Panc1 (cell line): ENCODE data around the gene CCDC12. TPM values are rescaled to one million over a fixed set of nuclear protein-coding genes. Genes with fewer than 3 reads are reported as not detected.

Source experiments
- ATAC-seq: fragments of 200-7000 bp; cut with Tn5 transposase; 2 replicates; pipeline ENCODE4 v1.9.1; 2020; ENCODE audit warnings: mild to moderate bottlenecking, moderate library complexity
- BruUV-seq: library from RNA; stranded (reverse); fragments of 400-500 nt; replicated peaks from 2 replicates; lab custom pipeline; 2021; lab: Mats Ljungman, UMichigan
- CTCF ChIA-PET: fragments of 300-600 bp; sonication (Branson Sonifier 250); formaldehyde crosslinking; loops from one replicate; lab custom pipeline; 2022; ENCODE audit warnings: antibody characterized with exemption; lab: Charles Lee
- POLR2A ChIA-PET: fragments of 300-600 bp; sonication (Branson Sonifier 250); formaldehyde crosslinking; loops from one replicate; lab custom pipeline; 2022; ENCODE audit warnings: antibody characterized with exemption; lab: Charles Lee
- DNase-seq: peaks from one replicate; pipeline ENCODE4 v3.0.0-alpha.2; 2010; ENCODE audit warnings: low read depth, low spot score
- H3K27ac ChIP-seq: 2 replicates; pipeline ENCODE4 v1.5.1; 2011; ENCODE audit warnings: mild to moderate bottlenecking, low read length, inconsistent platforms
- H3K27me3 ChIP-seq: fragments of 200-500 bp; sonication (Bioruptor generic); 2 replicates; pipeline ENCODE4 v1.6.0; 2014; ENCODE audit warnings: low read length, inconsistent platforms; ENCODE audit not compliant: control insufficient read depth, insufficient read depth
- H3K36me3 ChIP-seq: fragments of 200-500 bp; sonication (Bioruptor generic); 2 replicates; pipeline ENCODE4 v1.5.1; 2014; ENCODE audit warnings: inconsistent platforms, mild to moderate bottlenecking, low read length, moderate library complexity; ENCODE audit not compliant: control insufficient read depth, insufficient read depth
- H3K4me1 ChIP-seq: 2 replicates; pipeline ENCODE4 v1.5.1; 2011; ENCODE audit warnings: inconsistent platforms, mild to moderate bottlenecking, low read length, moderate library complexity; ENCODE audit not compliant: control insufficient read depth, insufficient read depth
- H3K4me3 ChIP-seq, 2 experiments: 2 replicates each; pipeline ENCODE4 v1.5.1; 2011 to 2012; ENCODE audit warnings: low read depth in 2 of 2, low read length in 2 of 2, mild to moderate bottlenecking in 2 of 2, inconsistent platforms in 1 of 2, moderate library complexity in 1 of 2
- H3K9me3 ChIP-seq: fragments of 200-500 bp; sonication (Bioruptor generic); 2 replicates; pipeline ENCODE4 v1.5.1; 2014; ENCODE audit warnings: low read depth, mild to moderate bottlenecking, inconsistent platforms, low read length, moderate library complexity; ENCODE audit not compliant: control insufficient read depth, insufficient read depth
- POLR2AphosphoS5 ChIP-seq: IDR thresholded peaks from 2 replicates; pipeline ENCODE4 v1.6.1; 2012; ENCODE audit warnings: mild to moderate bottlenecking, low read depth, low read length, moderate library complexity
- SIN3A ChIP-seq: IDR thresholded peaks from 2 replicates; pipeline ENCODE4 v1.6.1; 2012; ENCODE audit warnings: low read depth, mild to moderate bottlenecking, low read length, moderate library complexity, borderline replicate concordance; ENCODE audit not compliant: insufficient read depth
- TCF7L2 ChIP-seq: IDR thresholded peaks from 2 replicates; pipeline ENCODE4 v1.6.1; 2011; ENCODE audit warnings: mild to moderate bottlenecking, low read depth, low read length, inconsistent platforms
- in situ Hi-C: cut with HindIII; loops from 2 replicates; pipeline ENCODE4 v1.10.0; 2016; ENCODE audit warnings: low sequenced_read_pairs, low pct_unique_long_range_greater_than_20kb
- intact Hi-C: fragments of 100-400 bp; cut with micrococcal nuclease; formaldehyde crosslinking; loops from one replicate; pipeline ENCODE4 v1.10.0; 2022; ENCODE audit not compliant: unreplicated experiment
- total RNA-seq: library from RNA; stranded (reverse); gene quantifications from one replicate; pipeline ENCODE4 v1.2.1, GENCODE V29; 2021; ENCODE audit not compliant: unreplicated experiment
- TF ChIP-seq, protein P1 (sequence below), 2 experiments: IDR thresholded peaks; 2 replicates each; pipeline ENCODE4 v1.6.1; 2011 to 2012; ENCODE audit warnings: low read depth in 2 of 2, control low read depth in 1 of 2, low read length in 1 of 2, mild to moderate bottlenecking in 1 of 2, moderate library complexity in 1 of 2; ENCODE audit not compliant: insufficient read depth in 1 of 2
- TF ChIP-seq, protein P2 (sequence below): fragments of 450-650 bp; IDR thresholded peaks from 2 replicates; pipeline ENCODE4 v1.5.1; 2017; ENCODE audit warnings: mild to moderate bottlenecking

The CCDC12 gene
- total RNA-seq, 1 experiment from 2014 or later, result 35.5 TPM

DNA sequence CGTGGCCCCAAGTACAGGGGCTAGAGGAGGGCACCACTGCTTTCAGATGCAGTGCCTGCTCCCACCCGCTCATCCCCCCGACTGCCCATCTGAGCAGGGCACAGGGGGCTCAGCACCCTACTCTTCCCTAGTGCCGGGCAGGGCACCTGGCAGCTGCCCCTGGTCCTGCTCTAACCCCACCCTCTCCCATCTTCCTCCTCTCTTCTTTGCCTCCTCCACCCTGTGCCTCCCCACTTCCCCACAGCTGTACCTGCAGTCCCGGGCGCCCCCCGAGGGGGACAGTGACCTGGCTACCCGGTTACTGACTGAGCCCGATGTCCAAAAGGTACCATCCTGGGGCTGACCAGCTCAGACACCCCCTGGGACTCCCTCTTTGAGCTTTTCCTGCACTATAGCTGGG is 15.7 kb upstream of the CCDC12 start:
- intact Hi-C loops, result loop anchor here (10.0 kb wide), 1 partner anchor 67 kb away; no protein-coding TSS in a partner anchor
- H3K4me1 ChIP-seq, result no peaks in the 10 kb centered on the region
- ATAC-seq (no peak), DNase-seq (no peak)
- POLR2A ChIA-PET, result no interaction called here
- CTCF ChIA-PET, result no interaction called here
- in situ Hi-C loops, result no loop called here
- no peak overlapping the region for H3K27ac ChIP-seq
- BruUV-seq, result no TSS peak
- TF ChIP-seq TCF7L2 (no peak), POLR2AphosphoS5 (no peak), SIN3A (no peak)
- TF ChIP-seq, protein P1, sequence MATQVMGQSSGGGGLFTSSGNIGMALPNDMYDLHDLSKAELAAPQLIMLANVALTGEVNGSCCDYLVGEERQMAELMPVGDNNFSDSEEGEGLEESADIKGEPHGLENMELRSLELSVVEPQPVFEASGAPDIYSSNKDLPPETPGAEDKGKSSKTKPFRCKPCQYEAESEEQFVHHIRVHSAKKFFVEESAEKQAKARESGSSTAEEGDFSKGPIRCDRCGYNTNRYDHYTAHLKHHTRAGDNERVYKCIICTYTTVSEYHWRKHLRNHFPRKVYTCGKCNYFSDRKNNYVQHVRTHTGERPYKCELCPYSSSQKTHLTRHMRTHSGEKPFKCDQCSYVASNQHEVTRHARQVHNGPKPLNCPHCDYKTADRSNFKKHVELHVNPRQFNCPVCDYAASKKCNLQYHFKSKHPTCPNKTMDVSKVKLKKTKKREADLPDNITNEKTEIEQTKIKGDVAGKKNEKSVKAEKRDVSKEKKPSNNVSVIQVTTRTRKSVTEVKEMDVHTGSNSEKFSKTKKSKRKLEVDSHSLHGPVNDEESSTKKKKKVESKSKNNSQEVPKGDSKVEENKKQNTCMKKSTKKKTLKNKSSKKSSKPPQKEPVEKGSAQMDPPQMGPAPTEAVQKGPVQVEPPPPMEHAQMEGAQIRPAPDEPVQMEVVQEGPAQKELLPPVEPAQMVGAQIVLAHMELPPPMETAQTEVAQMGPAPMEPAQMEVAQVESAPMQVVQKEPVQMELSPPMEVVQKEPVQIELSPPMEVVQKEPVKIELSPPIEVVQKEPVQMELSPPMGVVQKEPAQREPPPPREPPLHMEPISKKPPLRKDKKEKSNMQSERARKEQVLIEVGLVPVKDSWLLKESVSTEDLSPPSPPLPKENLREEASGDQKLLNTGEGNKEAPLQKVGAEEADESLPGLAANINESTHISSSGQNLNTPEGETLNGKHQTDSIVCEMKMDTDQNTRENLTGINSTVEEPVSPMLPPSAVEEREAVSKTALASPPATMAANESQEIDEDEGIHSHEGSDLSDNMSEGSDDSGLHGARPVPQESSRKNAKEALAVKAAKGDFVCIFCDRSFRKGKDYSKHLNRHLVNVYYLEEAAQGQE (IDR thresholded peaks at IDR 0.05; ENCODE audit: insufficient read depth in 1 of 2, low read depth in 2 of 2, low read length in 1 of 2), result no peak
- TF ChIP-seq, protein P2, sequence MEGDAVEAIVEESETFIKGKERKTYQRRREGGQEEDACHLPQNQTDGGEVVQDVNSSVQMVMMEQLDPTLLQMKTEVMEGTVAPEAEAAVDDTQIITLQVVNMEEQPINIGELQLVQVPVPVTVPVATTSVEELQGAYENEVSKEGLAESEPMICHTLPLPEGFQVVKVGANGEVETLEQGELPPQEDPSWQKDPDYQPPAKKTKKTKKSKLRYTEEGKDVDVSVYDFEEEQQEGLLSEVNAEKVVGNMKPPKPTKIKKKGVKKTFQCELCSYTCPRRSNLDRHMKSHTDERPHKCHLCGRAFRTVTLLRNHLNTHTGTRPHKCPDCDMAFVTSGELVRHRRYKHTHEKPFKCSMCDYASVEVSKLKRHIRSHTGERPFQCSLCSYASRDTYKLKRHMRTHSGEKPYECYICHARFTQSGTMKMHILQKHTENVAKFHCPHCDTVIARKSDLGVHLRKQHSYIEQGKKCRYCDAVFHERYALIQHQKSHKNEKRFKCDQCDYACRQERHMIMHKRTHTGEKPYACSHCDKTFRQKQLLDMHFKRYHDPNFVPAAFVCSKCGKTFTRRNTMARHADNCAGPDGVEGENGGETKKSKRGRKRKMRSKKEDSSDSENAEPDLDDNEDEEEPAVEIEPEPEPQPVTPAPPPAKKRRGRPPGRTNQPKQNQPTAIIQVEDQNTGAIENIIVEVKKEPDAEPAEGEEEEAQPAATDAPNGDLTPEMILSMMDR, result no peak
- H3K36me3 ChIP-seq, result no peaks in the 10 kb centered on the region
- H3K9me3 ChIP-seq, result no peaks in the 10 kb centered on the region
- H3K4me3 ChIP-seq, result no peak overlapping the region
- no peaks in the 10 kb centered on the region for H3K27me3 ChIP-seq

DNA sequence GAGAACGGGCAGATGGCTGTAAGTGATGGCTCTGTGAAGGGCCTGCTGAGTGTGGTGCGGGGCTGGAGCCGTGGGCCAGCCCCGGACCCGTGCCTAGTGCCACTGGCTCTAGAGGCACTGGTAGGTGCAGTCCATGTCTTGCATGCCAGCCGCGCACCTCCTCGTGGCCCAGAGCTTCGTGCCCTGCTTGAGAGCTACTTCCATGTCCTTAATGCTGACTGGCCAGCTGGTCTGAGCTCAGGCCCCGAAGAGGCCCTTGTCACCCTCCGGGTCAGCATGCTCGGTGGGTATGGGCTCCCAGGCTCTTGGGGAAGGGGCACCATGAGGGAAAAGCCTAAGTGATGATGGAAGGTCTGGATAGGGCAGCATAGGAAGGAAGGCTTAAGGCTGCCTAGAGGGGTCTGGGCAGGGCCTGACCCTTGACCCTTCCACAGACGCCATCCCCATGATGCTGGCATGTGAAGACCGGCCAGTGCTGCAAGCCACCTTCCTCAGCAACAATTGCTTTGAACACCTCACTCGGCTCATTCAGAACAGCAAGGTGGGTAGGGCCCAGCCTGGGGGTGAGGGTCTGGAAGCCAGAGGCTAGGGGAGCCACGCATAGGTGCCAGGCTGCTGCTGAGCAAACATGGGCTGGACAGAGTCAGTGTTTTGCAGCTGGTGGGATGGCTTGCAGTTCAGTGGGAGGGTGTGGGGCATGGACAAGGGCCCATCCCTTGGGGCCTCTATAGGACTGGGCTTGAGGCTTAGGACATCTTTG is 15.0 kb upstream of the CCDC12 start:
- CTCF ChIA-PET, result no interaction called here
- no peaks in the 10 kb centered on the region for H3K36me3 ChIP-seq
- DNase-seq (no peak), ATAC-seq (no peak)
- in situ Hi-C loops, result no loop called here
- POLR2A ChIA-PET, result no interaction called here
- H3K4me3 ChIP-seq, result no peak overlapping the region
- intact Hi-C loops, result loop anchor here (10.0 kb wide), 1 partner anchor 67 kb away; no protein-coding TSS in a partner anchor
- no peaks in the 10 kb centered on the region for H3K27me3 ChIP-seq
- no TSS peak for BruUV-seq
- no peaks in the 10 kb centered on the region for H3K4me1 ChIP-seq
- H3K27ac ChIP-seq, result no peak overlapping the region
- no peaks in the 10 kb centered on the region for H3K9me3 ChIP-seq
- TF ChIP-seq, protein P1 (IDR thresholded peaks at IDR 0.05; ENCODE audit: insufficient read depth in 1 of 2, low read depth in 2 of 2, low read length in 1 of 2), result no peak
- no peak for TF ChIP-seq SIN3A
- TF ChIP-seq TCF7L2, result no peak
- TF ChIP-seq, protein P2, result no peak
